Activated B cell treated with CpG ODN at 0.5 μM for 24 hours (primary cell): Measurements from ENCODE around the gene OAS1. TPM values are rescaled to one million over a fixed set of nuclear protein-coding genes. Genes with fewer than 3 reads are reported as not detected.
"Not testable (repeated sequence)": the region's sequence is repeated elsewhere in the genome, so short reads cannot be mapped to it uniquely, and the experiment has no call there.

Experiments used
- ATAC-seq: fragments of 200-7000 bp; cut with Tn5 transposase; one replicate; pipeline ENCODE4 v1.10.0; 2021; ENCODE audit warnings: low read depth, mild to moderate bottlenecking, moderate library complexity
- CTCF ChIA-PET: fragments of 350-600 bp; sonication (Branson Sonifier 250); formaldehyde crosslinking; loops from one replicate; lab custom pipeline; 2021; ENCODE audit warnings: antibody characterized with exemption; lab: Charles Lee
- POLR2A ChIA-PET: fragments of 350-600 bp; sonication (Branson Sonifier 250); formaldehyde crosslinking; loops from one replicate; lab custom pipeline; 2021; ENCODE audit warnings: antibody characterized with exemption; lab: Charles Lee
- DNase-seq: peaks from one replicate; pipeline ENCODE4 v3.0.0; 2022
- H3K27ac Mint-ChIP-seq: one replicate; pipeline ENCODE4 v1.8.0; 2020; ENCODE audit warnings: mixed read lengths
- H3K27me3 Mint-ChIP-seq: one replicate; pipeline ENCODE4 v1.8.0; 2021; ENCODE audit warnings: mixed read lengths
- H3K36me3 Mint-ChIP-seq: one replicate; pipeline ENCODE4 v1.8.0; 2021; ENCODE audit warnings: low read depth, mixed read lengths
- H3K4me1 Mint-ChIP-seq: one replicate; pipeline ENCODE4 v1.8.0; 2021; ENCODE audit warnings: mixed read lengths
- H3K4me3 Mint-ChIP-seq: one replicate; pipeline ENCODE4 v1.8.0; 2020; ENCODE audit warnings: mild to moderate bottlenecking, mixed read lengths
- H3K9me3 Mint-ChIP-seq: one replicate; pipeline ENCODE4 v1.8.0; 2020; ENCODE audit warnings: mixed read lengths
- intact Hi-C: fragments of 100-400 bp; cut with micrococcal nuclease; formaldehyde crosslinking; loops from one replicate; pipeline ENCODE4 v1.15.1; 2024
- total RNA-seq: library from RNA; stranded (reverse); gene quantifications from 2 replicates; pipeline ENCODE4 v1.2.3, GENCODE V29; 2022
- TF ChIP-seq, protein P1 (sequence below): fragments of 200-600 bp; IDR thresholded peaks from one replicate; pipeline ENCODE4 v1.8.0; 2022; ENCODE audit warnings: antibody characterized with exemption, mild to moderate bottlenecking

The OAS1 gene
- total RNA-seq, 1 donor from 2014 or later = 30.6 TPM

DNA sequence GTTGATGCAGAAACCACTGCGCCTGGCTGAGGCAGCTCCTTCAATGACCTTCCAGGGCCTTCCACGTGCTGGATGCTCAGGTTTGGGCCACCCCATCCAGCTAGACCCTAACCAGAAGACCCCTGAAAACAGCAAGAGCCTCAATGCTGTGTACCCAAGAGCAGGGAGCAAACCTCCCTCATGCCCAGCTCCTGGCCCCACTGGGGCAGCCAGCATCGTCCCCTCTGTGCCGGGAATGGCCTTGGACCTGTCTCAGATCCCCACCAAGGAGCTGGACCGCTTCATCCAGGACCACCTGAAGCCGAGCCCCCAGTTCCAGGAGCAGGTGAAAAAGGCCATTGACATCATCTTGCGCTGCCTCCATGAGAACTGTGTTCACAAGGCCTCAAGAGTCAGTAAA lies 42.0 kb downstream of the OAS1 start:
- H3K9me3 Mint-ChIP-seq = peaks cover 7% of the 10 kb centered on the region
- TF ChIP-seq, protein P1, sequence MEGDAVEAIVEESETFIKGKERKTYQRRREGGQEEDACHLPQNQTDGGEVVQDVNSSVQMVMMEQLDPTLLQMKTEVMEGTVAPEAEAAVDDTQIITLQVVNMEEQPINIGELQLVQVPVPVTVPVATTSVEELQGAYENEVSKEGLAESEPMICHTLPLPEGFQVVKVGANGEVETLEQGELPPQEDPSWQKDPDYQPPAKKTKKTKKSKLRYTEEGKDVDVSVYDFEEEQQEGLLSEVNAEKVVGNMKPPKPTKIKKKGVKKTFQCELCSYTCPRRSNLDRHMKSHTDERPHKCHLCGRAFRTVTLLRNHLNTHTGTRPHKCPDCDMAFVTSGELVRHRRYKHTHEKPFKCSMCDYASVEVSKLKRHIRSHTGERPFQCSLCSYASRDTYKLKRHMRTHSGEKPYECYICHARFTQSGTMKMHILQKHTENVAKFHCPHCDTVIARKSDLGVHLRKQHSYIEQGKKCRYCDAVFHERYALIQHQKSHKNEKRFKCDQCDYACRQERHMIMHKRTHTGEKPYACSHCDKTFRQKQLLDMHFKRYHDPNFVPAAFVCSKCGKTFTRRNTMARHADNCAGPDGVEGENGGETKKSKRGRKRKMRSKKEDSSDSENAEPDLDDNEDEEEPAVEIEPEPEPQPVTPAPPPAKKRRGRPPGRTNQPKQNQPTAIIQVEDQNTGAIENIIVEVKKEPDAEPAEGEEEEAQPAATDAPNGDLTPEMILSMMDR = no peak
- CTCF ChIA-PET = interaction anchor here (0.7 kb wide), 1 partner anchor 122 kb away, joined by 3 read pairs; no protein-coding TSS in a partner anchor
- no peak overlapping the region for H3K4me3 Mint-ChIP-seq
- ATAC-seq (no peak), DNase-seq (no peak)
- intact Hi-C loops = no loop called here
- H3K27ac Mint-ChIP-seq = no peak overlapping the region
- no peaks in the 10 kb centered on the region for H3K4me1 Mint-ChIP-seq
- H3K36me3 Mint-ChIP-seq = peaks cover 62% of the 10 kb centered on the region
- POLR2A ChIA-PET = no interaction called here
- no peaks in the 10 kb centered on the region for H3K27me3 Mint-ChIP-seq

DNA sequence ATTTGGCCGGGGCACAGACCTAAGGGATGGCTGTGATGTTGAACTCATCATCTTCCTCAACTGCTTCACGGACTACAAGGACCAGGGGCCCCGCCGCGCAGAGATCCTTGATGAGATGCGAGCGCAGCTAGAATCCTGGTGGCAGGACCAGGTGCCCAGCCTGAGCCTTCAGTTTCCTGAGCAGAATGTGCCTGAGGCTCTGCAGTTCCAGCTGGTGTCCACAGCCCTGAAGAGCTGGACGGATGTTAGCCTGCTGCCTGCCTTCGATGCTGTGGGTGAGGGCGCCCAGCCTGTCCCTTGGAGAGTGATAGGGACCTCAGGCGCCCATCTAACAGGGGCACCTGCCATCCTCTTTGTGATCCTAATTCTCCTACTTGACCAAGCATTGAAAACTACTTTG lies 43.9 kb downstream of the OAS1 start:
- Mint-ChIP-seq H3K27me3 (no peaks in the 10 kb centered on the region), H3K36me3 (peaks cover 59% of the 10 kb centered on the region), H3K4me3 (no peak overlapping the region), H3K9me3 (peaks cover 7% of the 10 kb centered on the region), H3K4me1 (no peaks in the 10 kb centered on the region), H3K27ac (no peak overlapping the region)
- TF ChIP-seq, protein P1 = no peak
- intact Hi-C loops = no loop called here
- CTCF ChIA-PET = no interaction called here
- POLR2A ChIA-PET = no interaction called here
- ATAC-seq (no peak), DNase-seq (no peak)

DNA sequence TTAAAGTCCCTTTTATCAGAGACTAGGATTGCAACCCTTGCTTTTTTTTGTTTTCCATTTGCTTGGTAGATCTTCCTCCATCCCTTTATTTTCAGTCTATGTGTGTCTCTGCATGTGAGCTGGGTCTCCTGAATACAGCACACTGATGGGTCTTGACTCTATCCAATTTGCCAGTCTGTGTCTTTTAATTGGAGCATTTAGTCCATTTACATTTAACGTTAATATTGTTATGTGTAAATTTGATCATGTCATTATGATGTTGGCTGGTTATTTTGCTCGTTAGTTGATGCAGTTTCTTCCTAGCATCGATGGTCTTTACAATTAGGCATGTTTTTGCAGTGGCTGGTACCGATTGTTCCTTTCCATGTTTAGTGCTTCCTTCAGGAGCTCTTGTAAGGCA lies 50.4 kb downstream of the OAS1 start:
- H3K36me3 Mint-ChIP-seq = peaks cover 79% of the 10 kb centered on the region
- POLR2A ChIA-PET, H3K4me1 Mint-ChIP-seq, CTCF ChIA-PET, H3K27me3 Mint-ChIP-seq, H3K27ac Mint-ChIP-seq, H3K4me3 Mint-ChIP-seq, ATAC-seq, intact Hi-C loops, DNase-seq: not testable (repeated sequence)
- H3K9me3 Mint-ChIP-seq = peaks cover 16% of the 10 kb centered on the region

DNA sequence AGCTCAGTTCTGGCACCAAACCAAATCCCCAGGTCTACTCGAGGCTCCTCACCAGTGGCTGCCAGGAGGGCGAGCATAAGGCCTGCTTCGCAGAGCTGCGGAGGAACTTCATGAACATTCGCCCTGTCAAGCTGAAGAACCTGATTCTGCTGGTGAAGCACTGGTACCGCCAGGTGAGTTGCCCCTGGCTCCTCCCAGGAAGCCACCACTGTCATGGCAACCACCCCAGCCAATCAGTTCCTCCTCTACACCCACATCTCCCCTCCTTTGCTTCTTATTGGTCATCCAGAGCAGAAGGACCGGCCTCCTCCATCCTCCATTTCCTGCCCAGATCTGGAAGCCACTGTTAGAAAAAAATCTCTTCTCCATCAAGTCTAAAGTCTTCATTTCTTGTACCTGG lies 54.3 kb downstream of the OAS1 start:
- ChIA-PET POLR2A (no interaction called here), CTCF (no interaction called here)
- H3K4me3 Mint-ChIP-seq = no peak overlapping the region
- peaks cover 8% of the 10 kb centered on the region for H3K9me3 Mint-ChIP-seq
- DNase-seq (no peak), ATAC-seq (no peak)
- TF ChIP-seq, protein P1 = no peak
- intact Hi-C loops = no loop called here
- H3K4me1 Mint-ChIP-seq = no peaks in the 10 kb centered on the region
- H3K27me3 Mint-ChIP-seq = no peaks in the 10 kb centered on the region
- no peak overlapping the region for H3K27ac Mint-ChIP-seq
- peaks cover 87% of the 10 kb centered on the region for H3K36me3 Mint-ChIP-seq

DNA sequence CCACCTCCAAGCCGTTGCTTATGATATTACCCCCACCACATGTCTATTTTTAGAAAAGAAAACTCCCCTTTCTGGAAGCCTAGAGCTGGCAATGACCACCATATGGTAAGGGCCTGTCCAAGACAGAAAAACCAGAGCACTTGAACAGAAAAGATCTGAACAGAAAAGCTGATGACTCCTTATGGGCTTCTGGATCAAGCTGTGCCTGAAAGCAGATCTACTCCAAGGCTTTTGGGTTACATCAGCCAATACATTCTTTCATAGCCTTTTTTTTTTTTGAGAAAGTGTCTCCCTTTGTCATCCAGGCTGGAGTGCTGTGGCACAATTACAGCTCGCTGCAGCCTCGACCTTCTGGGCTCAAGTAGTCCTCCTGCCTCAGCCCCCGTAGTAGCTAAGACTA lies 54.8 kb downstream of the OAS1 start:
- peaks cover 87% of the 10 kb centered on the region for H3K36me3 Mint-ChIP-seq
- intact Hi-C loops = no loop called here
- no peak overlapping the region for H3K4me3 Mint-ChIP-seq
- CTCF ChIA-PET = no interaction called here
- TF ChIP-seq, protein P1 = no peak
- DNase-seq (no peak), ATAC-seq (no peak)
- H3K9me3 Mint-ChIP-seq = peaks cover 8% of the 10 kb centered on the region
- H3K27ac Mint-ChIP-seq = no peak overlapping the region
- POLR2A ChIA-PET = no interaction called here
- no peaks in the 10 kb centered on the region for H3K4me1 Mint-ChIP-seq
- H3K27me3 Mint-ChIP-seq = no peaks in the 10 kb centered on the region

DNA sequence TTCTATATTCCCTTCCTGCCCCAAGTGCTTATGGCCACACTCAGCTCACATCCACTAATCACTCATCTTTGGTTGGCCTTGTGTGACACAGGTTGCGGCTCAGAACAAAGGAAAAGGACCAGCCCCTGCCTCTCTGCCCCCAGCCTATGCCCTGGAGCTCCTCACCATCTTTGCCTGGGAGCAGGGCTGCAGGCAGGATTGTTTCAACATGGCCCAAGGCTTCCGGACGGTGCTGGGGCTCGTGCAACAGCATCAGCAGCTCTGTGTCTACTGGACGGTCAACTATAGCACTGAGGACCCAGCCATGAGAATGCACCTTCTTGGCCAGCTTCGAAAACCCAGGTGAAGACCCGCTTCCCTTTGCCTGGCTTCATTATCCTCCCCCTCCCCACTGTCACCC lies 55.8 kb downstream of the OAS1 start:
- ChIA-PET POLR2A (no interaction called here), CTCF (no interaction called here)
- Mint-ChIP-seq H3K9me3 (peaks cover 5% of the 10 kb centered on the region), H3K36me3 (peaks cover 82% of the 10 kb centered on the region), H3K27ac (no peak overlapping the region), H3K4me1 (no peaks in the 10 kb centered on the region), H3K27me3 (no peaks in the 10 kb centered on the region), H3K4me3 (no peak overlapping the region)
- no peak for ATAC-seq
- TF ChIP-seq, protein P1 = no peak
- no peak for DNase-seq
- intact Hi-C loops = no loop called here
